K562 (cell line): ENCODE measurements around the gene MTPN. TPM values are rescaled to one million over a fixed set of nuclear protein-coding genes. Genes with fewer than 3 reads are reported as not detected.

Source experiments
- BDP1 ChIP-seq: IDR thresholded peaks from 3 replicates; pipeline ENCODE4 v1.6.1; 2011; ENCODE audit not compliant: insufficient read length, insufficient read depth
- ELF1 ChIP-seq: fragments of 200-800 bp; sonication (Bioruptor generic); IDR thresholded peaks from 2 replicates; pipeline ENCODE4 v1.6.1; 2016; ENCODE audit warnings: missing genetic modification characterization, missing compliant biosample characterization
- ETV6 ChIP-seq, 3 experiments: fragments of 150-350 bp in 1 of 3; sonication (generic) in 1 of 3; formaldehyde crosslinking in 1 of 3; IDR thresholded peaks; 2 replicates each; pipeline versions ENCODE4 v1.6.1 to v1.8.0; 2014 to 2022; ENCODE audit warnings: borderline replicate concordance in 2 of 3, low read depth in 2 of 3, antibody characterized with exemption in 1 of 3, low read length in 1 of 3, mild to moderate bottlenecking in 1 of 3, missing genetic modification reagents in 1 of 3
- KLF6 ChIP-seq: fragments of 250-450 bp; sonication (Bioruptor Pico); IDR thresholded peaks from 2 replicates; pipeline ENCODE4 v1.4.0; 2020; ENCODE audit warnings: mild to moderate bottlenecking, moderate library complexity, borderline replicate concordance
- LEF1 ChIP-seq: fragments of 450-650 bp; IDR thresholded peaks from 2 replicates; pipeline ENCODE4 v1.6.1; 2016; ENCODE audit warnings: mild to moderate bottlenecking
- RUNX1 ChIP-seq: sonication (generic); IDR thresholded peaks from 2 replicates; pipeline ENCODE4 v1.6.1; 2016; ENCODE audit warnings: antibody characterized with exemption, low read depth
- SMAD4 ChIP-seq: fragments of 250-450 bp; sonication (Bioruptor Pico); conservative IDR thresholded peaks from 2 replicates; pipeline ENCODE4 v1.8.0; 2021; ENCODE audit warnings: inconsistent platforms, mild to moderate bottlenecking, moderate library complexity
- TAF15 ChIP-seq: fragments of 200-400 bp; formaldehyde crosslinking; IDR thresholded peaks from 2 replicates; pipeline ENCODE4 v1.6.1; 2017; ENCODE audit warnings: mild to moderate bottlenecking, low read depth, low read length, moderate library complexity
- ZNF143 ChIP-seq: sonication (generic); formaldehyde crosslinking; IDR thresholded peaks from 2 replicates; pipeline ENCODE4 v1.9.0; 2022; ENCODE audit warnings: mild to moderate bottlenecking, missing genetic modification reagents
- polyA plus RNA-seq, 8 experiments: library from polyadenylated mRNA; depleted of rRNA in 4 of 8; stranded (reverse) in 5 of 8; unstranded in 3 of 8; fragments of >200 nt; fragmentation: Nextera tagmentation in 2 of 8; fragmentation: Illumina TruSeq in 1 of 8; extraction: Ambion mirVana in 2 of 8; extraction: Trizol in 1 of 8; gene quantifications; 2 replicates each; pipeline versions ENCODE4 v1.2.1 to v1.2.3, GENCODE V29; 2011 to 2014; ENCODE audit warnings: inconsistent platforms in 1 of 8, missing spikeins in 1 of 8
- total RNA-seq, 7 experiments: library from RNA; depleted of rRNA in 6 of 7; stranded (reverse); fragments of >200 nt in 6 of 7; fragmentation: Illumina TruSeq in 2 of 7; extraction: Trizol in 2 of 7; gene quantifications; 2 replicates each; pipeline versions ENCODE4 v1.2.1 to v1.2.3, GENCODE V29; 2011 to 2021; ENCODE audit warnings: low replicate concordance in 1 of 7
- TF ChIP-seq, protein P1 (sequence below), 2 experiments: fragments of 150-350 bp in 1 of 2; IDR thresholded peaks; 2 replicates each; pipeline ENCODE4 v1.6.1; 2012 to 2016; ENCODE audit warnings: low read depth in 2 of 2, low read length in 2 of 2, mild to moderate bottlenecking in 1 of 2, moderate library complexity in 1 of 2
- TF ChIP-seq, protein P2 (sequence below): sonication (generic); formaldehyde crosslinking; IDR thresholded peaks from 2 replicates; pipeline ENCODE4 v1.8.1; 2023; ENCODE audit warnings: missing genetic modification reagents, mild to moderate bottlenecking, borderline replicate concordance
- TF ChIP-seq, protein P3 (sequence below): fragments of 250-450 bp; sonication (Bioruptor Pico); IDR thresholded peaks from 2 replicates; pipeline ENCODE4 v1.9.0; 2021; ENCODE audit warnings: mild to moderate bottlenecking
- TF ChIP-seq, protein P4 (sequence below): sonication (generic); formaldehyde crosslinking; IDR thresholded peaks from 2 replicates; pipeline ENCODE4 v1.8.1; 2023; ENCODE audit warnings: mild to moderate bottlenecking, missing genetic modification reagents
- TF ChIP-seq, protein P5 (sequence below), 2 experiments: fragments of 250-450 bp in 1 of 2; fragments of 450-650 bp in 1 of 2; sonication (Bioruptor Pico) in 1 of 2; IDR thresholded peaks; 2 replicates each; pipeline versions ENCODE4 v1.6.1 to v1.8.0; 2016 to 2021; ENCODE audit warnings: mild to moderate bottlenecking in 2 of 2, moderate library complexity in 2 of 2, missing compliant biosample characterization in 1 of 2, missing genetic modification characterization in 1 of 2

Gene MTPN
- total and polyA plus RNA-seq, 9 of the 15 experiments (the other 6 are each of a cell fraction or from before 2014, with no cell fraction given), result 68.5 to 261 (median 156) TPM

DNA sequence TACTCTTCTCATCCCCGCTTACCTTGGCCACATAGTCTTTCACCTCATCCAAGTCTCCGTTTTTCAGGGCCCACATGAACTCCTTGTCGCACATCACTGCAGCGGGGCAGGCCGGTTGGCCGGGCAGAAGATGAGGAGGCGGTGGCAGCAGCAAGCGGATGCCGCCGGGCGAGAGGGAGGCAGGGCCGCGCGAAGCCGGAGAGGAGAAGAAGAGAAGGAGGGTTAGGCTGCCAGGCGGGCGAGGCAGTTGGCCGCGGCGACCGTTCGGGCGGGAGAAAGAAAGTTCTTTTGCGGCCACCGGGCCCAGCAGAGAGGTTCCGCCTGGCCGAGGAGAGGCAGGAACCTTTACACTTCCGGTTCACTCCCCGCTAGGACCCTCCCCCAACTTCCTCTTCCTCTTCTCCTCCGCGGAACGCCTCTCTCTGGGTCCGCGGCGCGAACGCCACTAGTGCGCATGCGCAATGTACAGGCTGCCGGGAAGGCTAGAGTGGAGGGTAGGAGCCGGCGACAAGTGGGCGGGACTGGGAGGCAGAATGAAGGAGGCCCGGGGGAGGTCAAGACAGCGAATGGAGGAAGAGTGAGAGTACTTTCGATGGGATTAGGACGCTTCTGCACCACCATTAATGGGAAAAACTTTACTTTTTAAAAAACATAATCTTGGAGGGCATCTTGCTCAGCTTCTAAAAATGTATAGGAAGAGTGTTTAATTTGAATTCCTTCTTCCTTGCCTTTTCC lies at the start of gene MTPN (continued):
- TF ChIP-seq, protein P1, sequence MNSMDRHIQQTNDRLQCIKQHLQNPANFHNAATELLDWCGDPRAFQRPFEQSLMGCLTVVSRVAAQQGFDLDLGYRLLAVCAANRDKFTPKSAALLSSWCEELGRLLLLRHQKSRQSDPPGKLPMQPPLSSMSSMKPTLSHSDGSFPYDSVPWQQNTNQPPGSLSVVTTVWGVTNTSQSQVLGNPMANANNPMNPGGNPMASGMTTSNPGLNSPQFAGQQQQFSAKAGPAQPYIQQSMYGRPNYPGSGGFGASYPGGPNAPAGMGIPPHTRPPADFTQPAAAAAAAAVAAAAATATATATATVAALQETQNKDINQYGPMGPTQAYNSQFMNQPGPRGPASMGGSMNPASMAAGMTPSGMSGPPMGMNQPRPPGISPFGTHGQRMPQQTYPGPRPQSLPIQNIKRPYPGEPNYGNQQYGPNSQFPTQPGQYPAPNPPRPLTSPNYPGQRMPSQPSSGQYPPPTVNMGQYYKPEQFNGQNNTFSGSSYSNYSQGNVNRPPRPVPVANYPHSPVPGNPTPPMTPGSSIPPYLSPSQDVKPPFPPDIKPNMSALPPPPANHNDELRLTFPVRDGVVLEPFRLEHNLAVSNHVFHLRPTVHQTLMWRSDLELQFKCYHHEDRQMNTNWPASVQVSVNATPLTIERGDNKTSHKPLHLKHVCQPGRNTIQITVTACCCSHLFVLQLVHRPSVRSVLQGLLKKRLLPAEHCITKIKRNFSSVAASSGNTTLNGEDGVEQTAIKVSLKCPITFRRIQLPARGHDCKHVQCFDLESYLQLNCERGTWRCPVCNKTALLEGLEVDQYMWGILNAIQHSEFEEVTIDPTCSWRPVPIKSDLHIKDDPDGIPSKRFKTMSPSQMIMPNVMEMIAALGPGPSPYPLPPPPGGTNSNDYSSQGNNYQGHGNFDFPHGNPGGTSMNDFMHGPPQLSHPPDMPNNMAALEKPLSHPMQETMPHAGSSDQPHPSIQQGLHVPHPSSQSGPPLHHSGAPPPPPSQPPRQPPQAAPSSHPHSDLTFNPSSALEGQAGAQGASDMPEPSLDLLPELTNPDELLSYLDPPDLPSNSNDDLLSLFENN (IDR thresholded peaks at IDR 0.05; ENCODE audit: low read depth in 2 of 2, low read length in 2 of 2), result peak in 1 of 2 experiments; percentile 25; a peak in 1 of 4 replicates
- TF ChIP-seq ZNF143 (CRISPR knock-in tag) (no peak), ELF1 (tag) (peak; percentile 92), RUNX1 (no peak), SMAD4 (CRISPR knock-in tag) (no peak), ETV6 (IDR thresholded peaks at IDR 0.05; ENCODE audit: borderline replicate concordance in 1 of 2, low read depth in 2 of 2, low read length in 1 of 2) (peak; percentile 99), ETV6 (CRISPR knock-in tag; IDR thresholded peaks at IDR 0.05; ENCODE audit: borderline replicate concordance) (no peak), LEF1 (no peak), BDP1 (no peak), TAF15 (no peak), KLF6 (CRISPR knock-in tag) (no peak)
- TF ChIP-seq, protein P2, sequence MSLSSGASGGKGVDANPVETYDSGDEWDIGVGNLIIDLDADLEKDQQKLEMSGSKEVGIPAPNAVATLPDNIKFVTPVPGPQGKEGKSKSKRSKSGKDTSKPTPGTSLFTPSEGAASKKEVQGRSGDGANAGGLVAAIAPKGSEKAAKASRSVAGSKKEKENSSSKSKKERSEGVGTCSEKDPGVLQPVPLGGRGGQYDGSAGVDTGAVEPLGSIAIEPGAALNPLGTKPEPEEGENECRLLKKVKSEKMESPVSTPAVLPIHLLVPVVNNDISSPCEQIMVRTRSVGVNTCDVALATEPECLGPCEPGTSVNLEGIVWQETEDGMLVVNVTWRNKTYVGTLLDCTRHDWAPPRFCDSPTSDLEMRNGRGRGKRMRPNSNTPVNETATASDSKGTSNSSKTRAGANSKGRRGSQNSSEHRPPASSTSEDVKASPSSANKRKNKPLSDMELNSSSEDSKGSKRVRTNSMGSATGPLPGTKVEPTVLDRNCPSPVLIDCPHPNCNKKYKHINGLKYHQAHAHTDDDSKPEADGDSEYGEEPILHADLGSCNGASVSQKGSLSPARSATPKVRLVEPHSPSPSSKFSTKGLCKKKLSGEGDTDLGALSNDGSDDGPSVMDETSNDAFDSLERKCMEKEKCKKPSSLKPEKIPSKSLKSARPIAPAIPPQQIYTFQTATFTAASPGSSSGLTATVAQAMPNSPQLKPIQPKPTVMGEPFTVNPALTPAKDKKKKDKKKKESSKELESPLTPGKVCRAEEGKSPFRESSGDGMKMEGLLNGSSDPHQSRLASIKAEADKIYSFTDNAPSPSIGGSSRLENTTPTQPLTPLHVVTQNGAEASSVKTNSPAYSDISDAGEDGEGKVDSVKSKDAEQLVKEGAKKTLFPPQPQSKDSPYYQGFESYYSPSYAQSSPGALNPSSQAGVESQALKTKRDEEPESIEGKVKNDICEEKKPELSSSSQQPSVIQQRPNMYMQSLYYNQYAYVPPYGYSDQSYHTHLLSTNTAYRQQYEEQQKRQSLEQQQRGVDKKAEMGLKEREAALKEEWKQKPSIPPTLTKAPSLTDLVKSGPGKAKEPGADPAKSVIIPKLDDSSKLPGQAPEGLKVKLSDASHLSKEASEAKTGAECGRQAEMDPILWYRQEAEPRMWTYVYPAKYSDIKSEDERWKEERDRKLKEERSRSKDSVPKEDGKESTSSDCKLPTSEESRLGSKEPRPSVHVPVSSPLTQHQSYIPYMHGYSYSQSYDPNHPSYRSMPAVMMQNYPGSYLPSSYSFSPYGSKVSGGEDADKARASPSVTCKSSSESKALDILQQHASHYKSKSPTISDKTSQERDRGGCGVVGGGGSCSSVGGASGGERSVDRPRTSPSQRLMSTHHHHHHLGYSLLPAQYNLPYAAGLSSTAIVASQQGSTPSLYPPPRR, result no peak
- TF ChIP-seq, protein P3, sequence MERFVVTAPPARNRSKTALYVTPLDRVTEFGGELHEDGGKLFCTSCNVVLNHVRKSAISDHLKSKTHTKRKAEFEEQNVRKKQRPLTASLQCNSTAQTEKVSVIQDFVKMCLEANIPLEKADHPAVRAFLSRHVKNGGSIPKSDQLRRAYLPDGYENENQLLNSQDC (CRISPR knock-in tag), result no peak
- TF ChIP-seq, protein P4, sequence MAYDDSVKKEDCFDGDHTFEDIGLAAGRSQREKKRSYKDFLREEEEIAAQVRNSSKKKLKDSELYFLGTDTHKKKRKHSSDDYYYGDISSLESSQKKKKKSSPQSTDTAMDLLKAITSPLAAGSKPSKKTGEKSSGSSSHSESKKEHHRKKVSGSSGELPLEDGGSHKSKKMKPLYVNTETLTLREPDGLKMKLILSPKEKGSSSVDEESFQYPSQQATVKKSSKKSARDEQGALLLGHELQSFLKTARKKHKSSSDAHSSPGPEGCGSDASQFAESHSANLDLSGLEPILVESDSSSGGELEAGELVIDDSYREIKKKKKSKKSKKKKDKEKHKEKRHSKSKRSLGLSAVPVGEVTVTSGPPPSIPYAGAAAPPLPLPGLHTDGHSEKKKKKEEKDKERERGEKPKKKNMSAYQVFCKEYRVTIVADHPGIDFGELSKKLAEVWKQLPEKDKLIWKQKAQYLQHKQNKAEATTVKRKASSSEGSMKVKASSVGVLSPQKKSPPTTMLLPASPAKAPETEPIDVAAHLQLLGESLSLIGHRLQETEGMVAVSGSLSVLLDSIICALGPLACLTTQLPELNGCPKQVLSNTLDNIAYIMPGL (CRISPR knock-in tag), result no peak
- TF ChIP-seq, protein P5, sequence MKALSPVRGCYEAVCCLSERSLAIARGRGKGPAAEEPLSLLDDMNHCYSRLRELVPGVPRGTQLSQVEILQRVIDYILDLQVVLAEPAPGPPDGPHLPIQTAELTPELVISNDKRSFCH (CRISPR knock-in tag; IDR thresholded peaks at IDR 0.05), result no peak
- TF ChIP-seq, protein P5 (tag; IDR thresholded peaks at IDR 0.05), result peak; percentile 28; the same call in 1 of the 2 replicates
